Activated CD8-positive, alpha-beta memory T cell treated with anti-CD3 and anti-CD28 coated beads, Interleukin-2, amount 50 U/mL, for 48 hours (primary cell): ENCODE data around the gene STRIT1.

Experiments used
- DNase-seq: peaks from one replicate; pipeline ENCODE4 v3.0.0-alpha.2; 2020

STRIT1 gene

GRCh38 chr3:155293516-155293915 lies at the start of gene STRIT1:
TSS of gene STRIT1 (minus strand) at chr3:155293683.
- DNase-seq = no peak

- DNase-seq = no peak
These were observed 48.9 kb upstream of the STRIT1 start for GRCh38 chr3:155342344-155342743.

GRCh38 chr3:155339052-155339451 lies 45.6 kb upstream of the STRIT1 start:
- no peak for DNase-seq

- DNase-seq = no peak
These were observed 42.4 kb upstream of the STRIT1 start for GRCh38 chr3:155335724-155336354.

- DNase-seq = no peak
These were observed 41.6 kb upstream of the STRIT1 start for GRCh38 chr3:155334914-155335723.

- no peak for DNase-seq
These were observed 40.9 kb upstream of the STRIT1 start for GRCh38 chr3:155334215-155334913.

GRCh38 chr3:155332716-155333115 lies 39.2 kb upstream of the STRIT1 start:
- no peak for DNase-seq

- DNase-seq = no peak
These were observed 37.6 kb upstream of the STRIT1 start for GRCh38 chr3:155331078-155331477.

- DNase-seq = no peak
These were observed 36.9 kb upstream of the STRIT1 start for GRCh38 chr3:155330370-155330769.

GRCh38 chr3:155329513-155330048 lies 36.1 kb upstream of the STRIT1 start:
- no peak for DNase-seq

GRCh38 chr3:155327871-155328270 lies 34.4 kb upstream of the STRIT1 start:
- no peak for DNase-seq

- no peak for DNase-seq
These were observed 33.9 kb upstream of the STRIT1 start for GRCh38 chr3:155327430-155327829.

- no peak for DNase-seq
These were observed 33.4 kb upstream of the STRIT1 start for GRCh38 chr3:155326901-155327300.

- DNase-seq = no peak
These were observed 32.8 kb upstream of the STRIT1 start for GRCh38 chr3:155326244-155326643.

- no peak for DNase-seq
These were observed 31.9 kb upstream of the STRIT1 start for GRCh38 chr3:155325263-155325835.

- no peak for DNase-seq
These were observed 29.7 kb upstream of the STRIT1 start for GRCh38 chr3:155323063-155323666.

GRCh38 chr3:155321418-155321817 lies 27.9 kb upstream of the STRIT1 start:
- DNase-seq = no peak

GRCh38 chr3:155320934-155321333 lies 27.5 kb upstream of the STRIT1 start:
- DNase-seq = no peak

- DNase-seq = no peak
These were observed 25.3 kb upstream of the STRIT1 start for GRCh38 chr3:155318740-155319139.

GRCh38 chr3:155317211-155317610 lies 23.7 kb upstream of the STRIT1 start:
- no peak for DNase-seq

- no peak for DNase-seq
These were observed 22.9 kb upstream of the STRIT1 start for GRCh38 chr3:155316426-155316825.

GRCh38 chr3:155313916-155314315 lies 20.4 kb upstream of the STRIT1 start:
- no peak for DNase-seq

GRCh38 chr3:155313300-155313699 lies 19.8 kb upstream of the STRIT1 start:
- DNase-seq = no peak
